ENCODE measurements around the gene GPHN. TPM values are rescaled to one million over a fixed set of nuclear protein-coding genes. Genes with fewer than 3 reads are reported as not detected.

The GPHN gene
- total and polyA plus RNA-seq, 11 donors = 15.2 to 37.1 (median 30.1) TPM

- peaks cover 0 to 55% (median 31%) of the 10 kb centered on the region in 12 donors for H3K4me1 ChIP-seq
- WGBS, 4 donors = 55 to 83% (median 68%) methylated on average over 1 of the region's 1 CpG
Measured at GRCh38 chr14:66511849-66512248, 3.9 kb downstream of the GPHN start.

GRCh38 chr14:66514213-66514612 lies 6.3 kb downstream of the GPHN start:
- intact Hi-C loops (cut with DNase I) = no loop called here
- H3K4me1 ChIP-seq = peaks cover 0 to 51% (median 30%) of the 10 kb centered on the region in 12 donors
- 88 to 96% (median 93%) methylated on average over 2 of the region's 2 CpGs for whole genome bisulfite sequencing, 4 donors

More at GRCh38 chr14:66511849-66512248, 3.9 kb downstream of the GPHN start:
- Histone ChIP-seq H3K9me3 (no peaks in the 10 kb centered on the region), H3K4me3 (no peak overlapping the region), H3K27me3 (no peaks in the 10 kb centered on the region), H3K36me3 (no peaks in the 10 kb centered on the region), H3K27ac (no peak overlapping the region)
- DNase-seq = no peak
- intact Hi-C loops (cut with DNase I) = no loop called here
- no peak for ATAC-seq
- no peak for TF ChIP-seq POLR2A (IDR thresholded peaks at IDR 0.05)
- TF ChIP-seq CTCF (IDR thresholded peaks at IDR 0.05) = no peak

GRCh38 chr14:66530526-66530925 lies 22.6 kb downstream of the GPHN start:
- DNase-seq = no peak
- TF ChIP-seq POLR2A (IDR thresholded peaks at IDR 0.05) (no peak), CTCF (IDR thresholded peaks at IDR 0.05) (no peak)
- intact Hi-C loops (cut with DNase I) = no loop called here
- 87 to 95% (median 89%) methylated on average over 9 of the region's 9 CpGs for WGBS, 4 donors
- Histone ChIP-seq H3K4me3 (no peak overlapping the region), H3K9me3 (peaks cover 0 to 15% (median 0%) of the 10 kb centered on the region in 12 donors), H3K4me1 (peaks cover 0 to 5% (median 0%) of the 10 kb centered on the region in 12 donors), H3K27me3 (no peaks in the 10 kb centered on the region), H3K27ac (no peak overlapping the region), H3K36me3 (no peaks in the 10 kb centered on the region)
- ATAC-seq = no peak

More at GRCh38 chr14:66514213-66514612, 6.3 kb downstream of the GPHN start:
- no peak overlapping the region for H3K4me3 ChIP-seq
- DNase-seq = no peak
- no peaks in the 10 kb centered on the region for H3K27me3 ChIP-seq
- no peaks in the 10 kb centered on the region for H3K36me3 ChIP-seq
- H3K9me3 ChIP-seq = peaks cover 0 to 7% (median 0%) of the 10 kb centered on the region in 12 donors
- H3K27ac ChIP-seq = no peak overlapping the region
- TF ChIP-seq POLR2A (IDR thresholded peaks at IDR 0.05) = no peak
- TF ChIP-seq CTCF (IDR thresholded peaks at IDR 0.05) = no peak
- no peak for ATAC-seq

GRCh38 chr14:66539034-66539433 lies 31.1 kb downstream of the GPHN start:
- no peaks in the 10 kb centered on the region for H3K9me3 ChIP-seq
- no peak for DNase-seq
- no peak overlapping the region for H3K4me3 ChIP-seq
- no peak for ATAC-seq
- H3K36me3 ChIP-seq = peaks cover 0 to 3% (median 0%) of the 10 kb centered on the region in 9 donors
- TF ChIP-seq POLR2A (IDR thresholded peaks at IDR 0.05) (no peak), CTCF (IDR thresholded peaks at IDR 0.05) (no peak)
- intact Hi-C loops (cut with DNase I) = no loop called here
- H3K4me1 ChIP-seq = peaks cover 0 to 21% (median 10%) of the 10 kb centered on the region in 12 donors
- no peaks in the 10 kb centered on the region for H3K27me3 ChIP-seq
- 59 to 76% (median 63%) methylated on average over 3 of the region's 3 CpGs for WGBS, 4 donors
- H3K27ac ChIP-seq = no peak overlapping the region

All from heart left ventricle (tissue), 16 donors.